IMR-90 (cell line): ENCODE results near the gene TMEM245. TPM values are rescaled to one million over a fixed set of nuclear protein-coding genes. Genes with fewer than 3 reads are reported as not detected.
A peak's percentile ranks its signal among the peaks of the same experiment; 100 is the strongest.

Experiments used
- ATAC-seq: fragments of 200-7000 bp; cut with Tn5 transposase; 2 replicates; pipeline ENCODE4 v1.9.1; 2020; ENCODE audit warnings: low read depth, mild to moderate bottlenecking, moderate library complexity
- BruUV-seq: library from RNA; stranded (reverse); fragments of 400-500 nt; replicated peaks from 2 replicates; lab custom pipeline; 2021; lab: Mats Ljungman, UMichigan
- CTCF ChIA-PET: fragments of 300-600 bp; formaldehyde crosslinking; extraction: SDS; loops from one replicate; lab custom pipeline; 2021; ENCODE audit warnings: antibody characterized with exemption; lab: Yijun Ruan, JAX
- POLR2A ChIA-PET: fragments of 300-600 bp; sonication (Branson Sonifier 250); formaldehyde crosslinking; loops from one replicate; lab custom pipeline; 2022; ENCODE audit warnings: antibody characterized with exemption; ENCODE audit not compliant: unreplicated experiment; lab: Charles Lee
- DNase-seq: peaks from one replicate; pipeline ENCODE4 v3.0.0; 2013
- H2AFZ ChIP-seq: replicated peaks from 2 replicates; pipeline ENCODE3; 2013; ENCODE audit warnings: low read length, mild to moderate bottlenecking; ENCODE audit not compliant: poor library complexity
- H2AK5ac ChIP-seq: 2 replicates; pipeline ENCODE4 v1.6.1; 2013; ENCODE audit warnings: low read depth, low read length, inconsistent platforms
- H2AK9ac ChIP-seq: replicated peaks from 2 replicates; pipeline ENCODE3; 2013; ENCODE audit warnings: mild to moderate bottlenecking, low read depth, low read length, moderate library complexity; ENCODE audit not compliant: poor library complexity
- H2BK120ac ChIP-seq: 2 replicates; pipeline ENCODE4 v1.6.1; 2013; ENCODE audit warnings: low read depth, low read length, inconsistent platforms
- H2BK15ac ChIP-seq: 3 replicates; pipeline ENCODE4 v1.6.1; 2013; ENCODE audit warnings: low read depth, low read length, inconsistent platforms
- H2BK20ac ChIP-seq: 2 replicates; pipeline ENCODE4 v1.6.1; 2013; ENCODE audit warnings: low read depth, mild to moderate bottlenecking, inconsistent platforms, low read length, moderate library complexity
- H2BK5ac ChIP-seq: 2 replicates; pipeline ENCODE4 v1.6.1; 2013; ENCODE audit warnings: mild to moderate bottlenecking, low read depth, low read length, inconsistent platforms; ENCODE audit not compliant: poor library complexity, severe bottlenecking
- H3K14ac ChIP-seq: replicated peaks from 2 replicates; pipeline ENCODE4 v1.6.1; 2013; ENCODE audit warnings: low read depth, low read length, inconsistent platforms
- H3K18ac ChIP-seq: 2 replicates; pipeline ENCODE4 v1.6.1; 2013; ENCODE audit warnings: low read depth, low read length, control low read depth
- H3K23ac ChIP-seq: 2 replicates; pipeline ENCODE4 v1.6.1; 2013; ENCODE audit warnings: low read depth, low read length, inconsistent platforms
- H3K27ac ChIP-seq: 2 replicates; pipeline ENCODE4 v1.5.1; 2013; ENCODE audit warnings: mild to moderate bottlenecking, control low read depth, low read length; ENCODE audit not compliant: insufficient read depth
- H3K27me3 ChIP-seq: 2 replicates; pipeline ENCODE4 v1.6.1; 2013; ENCODE audit warnings: low read length; ENCODE audit not compliant: control insufficient read depth, insufficient read depth
- H3K36me3 ChIP-seq: 2 replicates; pipeline ENCODE4 v1.6.1; 2013; ENCODE audit warnings: low read length, mixed read lengths; ENCODE audit not compliant: control insufficient read depth, insufficient read depth
- H3K4ac ChIP-seq: 2 replicates; pipeline ENCODE4 v1.6.1; 2013; ENCODE audit warnings: low read depth, low read length, inconsistent platforms
- H3K4me1 ChIP-seq: 2 replicates; pipeline ENCODE4 v1.6.1; 2013; ENCODE audit warnings: low read length, mixed read lengths; ENCODE audit not compliant: control insufficient read depth, insufficient read depth
- H3K4me2 ChIP-seq: 2 replicates; pipeline ENCODE4 v1.6.1; 2013; ENCODE audit warnings: low read depth, mild to moderate bottlenecking, control low read depth, low read length, moderate library complexity
- H3K4me3 ChIP-seq: 2 replicates; pipeline ENCODE4 v1.5.1; 2013; ENCODE audit warnings: low read depth, mild to moderate bottlenecking, control low read depth, low read length, moderate library complexity; ENCODE audit not compliant: insufficient read depth
- H3K56ac ChIP-seq: 2 replicates; pipeline ENCODE4 v1.6.1; 2013; ENCODE audit warnings: low read length, inconsistent platforms; ENCODE audit not compliant: insufficient read depth; ENCODE audit errors: extremely low read depth
- H3K79me1 ChIP-seq, 2 experiments: 2 replicates each; pipeline ENCODE4 v1.6.1; 2013; ENCODE audit warnings: low read length in 2 of 2, inconsistent platforms in 1 of 2, low read depth in 1 of 2
- H3K9ac ChIP-seq: 2 replicates; pipeline ENCODE4 v1.6.1; 2013; ENCODE audit warnings: low read depth, low read length, control low read depth
- H3K9me1 ChIP-seq: 2 replicates; pipeline ENCODE4 v1.6.1; 2013; ENCODE audit warnings: low read length, inconsistent platforms; ENCODE audit not compliant: insufficient read depth
- H3K9me3 ChIP-seq: 2 replicates; pipeline ENCODE4 v1.6.1; 2013; ENCODE audit warnings: low read length; ENCODE audit not compliant: control insufficient read depth, insufficient read depth
- H4K20me1 ChIP-seq: 2 replicates; pipeline ENCODE4 v1.6.1; 2013; ENCODE audit warnings: low read length, inconsistent platforms; ENCODE audit not compliant: insufficient read depth
- H4K5ac ChIP-seq: 2 replicates; pipeline ENCODE4 v1.6.1; 2013; ENCODE audit warnings: mild to moderate bottlenecking, low read depth, low read length, control low read depth
- H4K8ac ChIP-seq, 2 experiments: 2 replicates each; pipeline ENCODE4 v1.6.1; 2013; ENCODE audit warnings: low read depth in 2 of 2, low read length in 2 of 2, control low read depth in 1 of 2, inconsistent platforms in 1 of 2
- H4K91ac ChIP-seq: 2 replicates; pipeline ENCODE4 v1.6.1; 2013; ENCODE audit warnings: low read depth, low read length, inconsistent platforms; ENCODE audit not compliant: insufficient read depth
- CEBPB ChIP-seq: IDR thresholded peaks from 2 replicates; pipeline ENCODE4 v1.6.1; 2012; ENCODE audit warnings: low read depth, low read length, improper control_type of control experiment
- WGBS, 2 experiments: methylation state at CpG; one replicate each; pipeline versions ENCODE4 v1.1.5 to v1.1.7; 2013; ENCODE audit warnings: missing lambda C conversion rate in 2 of 2; ENCODE audit not compliant: insufficient read length in 1 of 2; ENCODE audit errors: extremely low coverage in 2 of 2; 5-methylcytosine and 5-hydroxymethylcytosine counted together
- dilution Hi-C: fragments of 300-500 bp; cut with HindIII; formaldehyde crosslinking; loops from one replicate; pipeline ENCODE4 v1.14.3; 2018; ENCODE audit warnings: low sequenced_read_pairs; ENCODE audit not compliant: unreplicated experiment
- in situ Hi-C: fragments of 300-500 bp; cut with MboI; formaldehyde crosslinking; loops from 3 replicates; pipeline ENCODE4 v1.14.3; 2019; ENCODE audit warnings: low sequenced_read_pairs, inconsistent platforms, mixed read lengths
- intact Hi-C: fragments of 100-400 bp; cut with micrococcal nuclease; formaldehyde crosslinking; loops from 2 replicates; pipeline ENCODE4 v1.10.0; 2022
- polyA plus RNA-seq, 3 experiments: library from polyadenylated mRNA; depleted of rRNA; stranded (reverse); fragments of >200 nt; gene quantifications; 2 replicates each; pipeline ENCODE4 v1.2.3, GENCODE V29; 2012; ENCODE audit warnings: low replicate concordance in 1 of 3
- total RNA-seq: library from RNA; depleted of rRNA; stranded (reverse); fragments of >200 nt; gene quantifications from 2 replicates; pipeline ENCODE4 v1.2.3, GENCODE V29; 2012
- TF ChIP-seq, protein P1 (sequence below): fragments of 150-350 bp; IDR thresholded peaks from 2 replicates; pipeline ENCODE4 v1.6.1; 2017; ENCODE audit warnings: mild to moderate bottlenecking, antibody characterized with exemption, low read length, low read depth

TMEM245 gene
- total and polyA plus RNA-seq, 2 of the 4 experiments (the other 2 are of a cell fraction) = 24.8 to 57.9 TPM

DNA sequence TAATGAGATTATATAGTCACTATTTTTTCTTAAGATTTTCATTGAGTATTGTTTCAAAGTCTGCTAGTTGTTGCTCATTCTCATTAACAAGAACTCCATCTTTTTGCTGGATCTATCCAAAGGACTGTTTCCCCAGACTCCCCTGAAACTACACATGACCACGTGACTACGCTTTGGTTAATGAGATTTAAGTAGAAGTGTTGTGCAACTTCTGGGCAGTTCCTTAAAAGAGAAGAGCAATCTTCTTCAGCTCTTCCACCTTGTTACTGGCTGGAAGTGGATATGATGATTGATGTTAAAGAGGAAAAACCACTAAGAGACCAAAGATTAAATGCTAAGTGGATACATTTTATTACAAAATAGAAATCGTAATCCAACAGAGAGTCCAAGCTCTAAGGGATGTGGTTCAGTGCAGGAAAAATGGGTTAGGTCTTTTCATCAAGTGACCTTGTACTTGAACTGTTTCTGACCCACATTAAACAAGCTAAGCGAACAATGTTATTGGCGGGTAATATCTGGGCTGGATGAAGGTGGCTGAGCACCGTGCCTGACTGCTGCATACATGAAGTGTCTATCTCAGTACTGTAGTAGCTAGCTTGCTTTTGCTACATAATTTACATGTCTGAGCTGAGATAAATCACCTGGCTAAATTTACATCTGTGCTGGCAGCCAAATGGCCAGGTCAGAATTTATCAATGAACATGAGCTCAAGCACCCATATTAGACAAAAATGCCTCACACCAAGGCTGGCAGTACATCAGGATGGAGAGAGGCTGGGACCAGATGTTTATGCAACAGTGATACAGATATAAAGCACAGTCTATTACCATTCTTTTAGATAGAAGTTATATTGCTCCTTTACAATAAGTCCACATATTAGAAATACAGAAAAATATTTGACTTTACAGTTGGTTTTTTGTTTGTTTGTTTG lies 98.9 kb downstream of the TMEM245 start:
- peaks cover 6% of the 10 kb centered on the region for H3K36me3 ChIP-seq
- TF ChIP-seq CEBPB = peak; percentile 63
- TF ChIP-seq, protein P1, sequence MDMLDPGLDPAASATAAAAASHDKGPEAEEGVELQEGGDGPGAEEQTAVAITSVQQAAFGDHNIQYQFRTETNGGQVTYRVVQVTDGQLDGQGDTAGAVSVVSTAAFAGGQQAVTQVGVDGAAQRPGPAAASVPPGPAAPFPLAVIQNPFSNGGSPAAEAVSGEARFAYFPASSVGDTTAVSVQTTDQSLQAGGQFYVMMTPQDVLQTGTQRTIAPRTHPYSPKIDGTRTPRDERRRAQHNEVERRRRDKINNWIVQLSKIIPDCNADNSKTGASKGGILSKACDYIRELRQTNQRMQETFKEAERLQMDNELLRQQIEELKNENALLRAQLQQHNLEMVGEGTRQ = no peak
- H3K56ac ChIP-seq = no peak overlapping the region
- no peak overlapping the region for H3K18ac ChIP-seq
- H3K9ac ChIP-seq = no peak overlapping the region
- H3K4me1 ChIP-seq = peaks cover 3% of the 10 kb centered on the region
- H3K27me3 ChIP-seq = no peaks in the 10 kb centered on the region
- no peak overlapping the region for H2BK120ac ChIP-seq
- intact Hi-C loops = no loop called here
- peaks cover 24 to 43% of the 10 kb centered on the region in 2 experiments for H3K79me1 ChIP-seq
- CTCF ChIA-PET = no interaction called here
- dilution Hi-C loops = no loop called here
- no TSS peak for BruUV-seq
- H2BK20ac ChIP-seq = no peak overlapping the region
- ATAC-seq (no peak), DNase-seq (no peak)
- in situ Hi-C loops = no loop called here
- H3K4me3 ChIP-seq = no peak overlapping the region
- POLR2A ChIA-PET = no interaction called here
- no peak overlapping the region for H3K23ac ChIP-seq
- peaks cover 3% of the 10 kb centered on the region; the same call in 1 of the 2 replicates for H3K9me1 ChIP-seq
- H3K4me2 ChIP-seq = no peak overlapping the region
- H3K4ac ChIP-seq = no peak overlapping the region
- no peak overlapping the region for H3K27ac ChIP-seq
- no peaks in the 10 kb centered on the region for H3K9me3 ChIP-seq
- no peak overlapping the region for H4K8ac ChIP-seq
- H3K14ac ChIP-seq = no peak overlapping the region
- no peak overlapping the region for H2AFZ ChIP-seq
- no CpG with 5 or more reads among the region's 6 CpGs for WGBS, 2 experiments
- no peak overlapping the region for H2AK9ac ChIP-seq
- H2BK5ac ChIP-seq = no peak overlapping the region
- H4K5ac ChIP-seq = no peak overlapping the region
- H2AK5ac ChIP-seq = no peak overlapping the region
- no peak overlapping the region for H2BK15ac ChIP-seq
- no peaks in the 10 kb centered on the region; the same call in 1 of the 2 replicates for H4K20me1 ChIP-seq
- H4K91ac ChIP-seq = no peak overlapping the region
